Psoas muscle (tissue), 8 donors: ENCODE results near the gene S100A7. TPM values are rescaled to one million over a fixed set of nuclear protein-coding genes. Genes with fewer than 3 reads are reported as not detected.
"Not testable (repeated sequence)": the region's sequence is repeated elsewhere in the genome, so short reads cannot be mapped to it uniquely, and the experiment has no call there.

ENCODE experiments used
- ATAC-seq, 4 donors: fragments of 200-7000 bp; cut with Tn5 transposase; one replicate each; pipeline ENCODE4 v1.9.1; 2020; ENCODE audit warnings: moderate library complexity in 3 of 4, mild to moderate bottlenecking in 2 of 4
- DNase-seq, 2 donors: peaks; one replicate each; pipeline ENCODE4 v3.0.0-alpha.2; 2020
- H3K27ac ChIP-seq: fragments of 200-600 bp; one replicate; pipeline ENCODE4 v1.8.0; 2022
- H3K27me3 ChIP-seq, 3 donors: fragments of 200-600 bp in 1 of 3; one replicate each; pipeline versions ENCODE4 v1.6.1 to v1.8.0; 2013 to 2022; ENCODE audit warnings: low read length in 2 of 3, mild to moderate bottlenecking in 2 of 3, moderate library complexity in 1 of 3; ENCODE audit not compliant: insufficient read depth in 3 of 3
- H3K36me3 ChIP-seq, 2 donors: fragments of 200-600 bp in 1 of 2; one replicate each; pipeline versions ENCODE4 v1.6.1 to v1.8.0; 2013 to 2022; ENCODE audit warnings: low read depth in 1 of 2, mild to moderate bottlenecking in 1 of 2, moderate library complexity in 1 of 2; ENCODE audit not compliant: insufficient read depth in 1 of 2
- H3K4me1 ChIP-seq: fragments of 200-600 bp; one replicate; pipeline ENCODE4 v1.8.0; 2022
- H3K4me3 ChIP-seq: fragments of 200-600 bp; one replicate; pipeline ENCODE4 v1.8.0; 2022; ENCODE audit warnings: mild to moderate bottlenecking
- H3K9me3 ChIP-seq: fragments of 200-600 bp; one replicate; pipeline ENCODE4 v1.8.0; 2022
- WGBS, 3 donors: extraction: QIAGEN DNeasy Blood & Tissue Kit; methylation state at CpG; one replicate each; pipeline versions ENCODE4 v1.1.6 to v1.1.7; 2013; 5-methylcytosine and 5-hydroxymethylcytosine counted together
- intact Hi-C, 2 donors: fragments of 100-400 bp; cut with DNase I; formaldehyde crosslinking; loops; one replicate each; pipeline versions ENCODE4 v1.11.0 to v1.14.2; 2022
- polyA plus RNA-seq, 3 donors: library from polyadenylated mRNA; stranded (reverse); fragments of 200-250 nt; gene quantifications; one replicate each; pipeline ENCODE4 v1.2.3, GENCODE V29; 2013
- total RNA-seq, 4 donors: library from RNA; stranded (reverse); fragmentation: NEBNext Ultra II Directional in 2 of 4; extraction: Animal tissue kit (Norgen Biotek cat#: 25700) in 2 of 4; gene quantifications; one replicate each; pipeline versions ENCODE4 v1.2.1 to v1.2.4, GENCODE V29; 2021 to 2023
- TF ChIP-seq, protein P1 (sequence below): fragments of 200-600 bp; IDR thresholded peaks from one replicate; pipeline ENCODE4 v1.8.0; 2022; ENCODE audit warnings: antibody characterized with exemption
- donor health status: healthy with polysubstance abuse.
- donor health status: DM: no; HTN: no; CAD: no; lungs with moderate emphysema.
- donor health status: Bipolar disorder and iron deficiency.
- donor health status: healthy.
- donor health status: DM: yes; HTN: yes; CAD: no.
- donor health status: DM: no; HTN: no; CAD: no.
- donor health status: DM: no; HTN: no; CAD: no.
- donor health status: DM: yes; HTN: yes; CAD: no.

Gene S100A7
- total and polyA plus RNA-seq, 7 donors: 0.60 TPM; not detected in 6

DNA sequence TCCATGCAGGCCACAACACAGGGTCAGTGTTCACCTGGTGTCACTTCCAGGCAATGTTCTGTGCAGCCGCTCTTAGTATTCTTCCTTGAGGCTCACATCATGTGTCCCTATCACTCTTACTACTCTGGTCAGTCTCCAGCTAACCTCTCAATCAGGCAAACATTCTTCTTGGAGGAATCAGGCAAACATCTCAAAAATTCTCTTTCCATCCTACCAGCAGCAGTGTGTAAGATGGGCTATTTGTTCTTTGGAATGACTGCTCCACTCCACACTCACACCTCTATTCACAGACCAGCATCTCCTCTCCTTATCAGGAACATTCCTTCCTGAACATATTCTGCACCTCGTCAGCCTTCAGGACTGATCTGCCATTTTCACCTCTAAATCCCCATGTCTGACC is 40.1 kb downstream of the S100A7 start:
- Histone ChIP-seq H3K36me3 (no peaks in the 10 kb centered on the region), H3K4me1 (no peaks in the 10 kb centered on the region), H3K4me3 (no peak overlapping the region), H3K27ac (no peak overlapping the region), H3K9me3 (no peaks in the 10 kb centered on the region), H3K27me3 (peaks cover 0 to 10% (median 6%) of the 10 kb centered on the region in 3 donors)
- no peak for DNase-seq
- TF ChIP-seq, protein P1, sequence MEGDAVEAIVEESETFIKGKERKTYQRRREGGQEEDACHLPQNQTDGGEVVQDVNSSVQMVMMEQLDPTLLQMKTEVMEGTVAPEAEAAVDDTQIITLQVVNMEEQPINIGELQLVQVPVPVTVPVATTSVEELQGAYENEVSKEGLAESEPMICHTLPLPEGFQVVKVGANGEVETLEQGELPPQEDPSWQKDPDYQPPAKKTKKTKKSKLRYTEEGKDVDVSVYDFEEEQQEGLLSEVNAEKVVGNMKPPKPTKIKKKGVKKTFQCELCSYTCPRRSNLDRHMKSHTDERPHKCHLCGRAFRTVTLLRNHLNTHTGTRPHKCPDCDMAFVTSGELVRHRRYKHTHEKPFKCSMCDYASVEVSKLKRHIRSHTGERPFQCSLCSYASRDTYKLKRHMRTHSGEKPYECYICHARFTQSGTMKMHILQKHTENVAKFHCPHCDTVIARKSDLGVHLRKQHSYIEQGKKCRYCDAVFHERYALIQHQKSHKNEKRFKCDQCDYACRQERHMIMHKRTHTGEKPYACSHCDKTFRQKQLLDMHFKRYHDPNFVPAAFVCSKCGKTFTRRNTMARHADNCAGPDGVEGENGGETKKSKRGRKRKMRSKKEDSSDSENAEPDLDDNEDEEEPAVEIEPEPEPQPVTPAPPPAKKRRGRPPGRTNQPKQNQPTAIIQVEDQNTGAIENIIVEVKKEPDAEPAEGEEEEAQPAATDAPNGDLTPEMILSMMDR: no peak
- 68 to 78% (median 75%) methylated on average over 2 of the region's 2 CpGs for whole genome bisulfite sequencing, 3 donors
- intact Hi-C loops: no loop called here
- no peak for ATAC-seq

DNA sequence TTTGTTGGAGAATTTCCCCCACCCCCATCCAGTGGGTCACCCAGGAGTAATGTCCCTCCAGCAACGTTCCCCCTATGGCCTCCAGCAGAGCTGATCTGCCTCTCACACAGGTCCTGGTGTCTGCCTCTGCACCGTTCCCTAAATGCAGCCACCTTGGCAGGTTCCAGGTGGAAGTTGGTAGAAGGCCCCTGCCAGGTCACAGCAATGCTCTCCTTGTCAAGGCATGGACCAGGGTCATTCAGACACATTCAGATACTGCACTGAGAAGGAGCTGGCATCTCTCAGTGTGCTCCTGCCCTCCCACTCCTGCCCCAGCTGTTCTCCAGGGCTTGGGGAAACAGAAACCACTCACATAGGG is 41.0 kb downstream of the S100A7 start:
- DNase-seq, H3K9me3 ChIP-seq, ATAC-seq, H3K4me1 ChIP-seq, H3K27ac ChIP-seq, H3K4me3 ChIP-seq, H3K27me3 ChIP-seq, H3K36me3 ChIP-seq, intact Hi-C loops: not testable (repeated sequence)
- 26 to 44% (median 41%) methylated on average over 2 of the region's 2 CpGs for WGBS, 3 donors

DNA sequence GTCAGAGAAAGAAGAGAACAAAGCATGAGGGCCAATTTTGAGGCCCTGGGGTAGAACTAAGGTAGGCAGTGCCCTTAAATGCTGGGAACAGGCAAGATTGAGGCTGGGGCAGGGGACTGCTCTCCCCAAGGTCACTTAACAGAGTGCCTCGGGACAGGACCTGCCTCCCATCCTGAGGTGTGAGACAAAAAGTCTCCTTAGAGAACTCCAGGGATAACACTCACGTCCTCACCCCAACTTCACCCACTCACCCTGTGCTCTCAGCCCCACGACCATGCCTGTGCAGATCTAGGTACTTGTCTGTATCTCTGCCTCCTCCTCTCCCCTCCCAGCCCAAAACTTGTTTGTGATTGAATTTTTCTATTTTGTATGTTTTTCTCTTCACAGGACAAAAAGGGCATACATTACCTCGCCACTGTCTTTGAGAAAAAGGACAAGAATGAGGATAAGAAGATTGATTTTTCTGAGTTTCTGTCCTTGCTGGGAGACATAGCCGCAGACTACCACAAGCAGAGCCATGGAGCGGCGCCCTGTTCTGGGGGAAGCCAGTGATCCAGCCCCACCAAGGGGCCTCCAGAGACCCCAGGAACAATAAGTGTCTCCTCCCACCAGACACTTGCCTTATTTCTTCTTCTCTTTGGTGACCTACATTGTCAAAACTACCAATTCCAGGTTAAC is 41.6 kb downstream of the S100A7 start:
- H3K27me3 ChIP-seq, H3K4me1 ChIP-seq, H3K9me3 ChIP-seq, H3K36me3 ChIP-seq, H3K27ac ChIP-seq, DNase-seq, intact Hi-C loops, H3K4me3 ChIP-seq, ATAC-seq: not testable (repeated sequence)
- WGBS, 3 donors: 59 to 64% (median 62%) methylated on average over 7 of the region's 7 CpGs

DNA sequence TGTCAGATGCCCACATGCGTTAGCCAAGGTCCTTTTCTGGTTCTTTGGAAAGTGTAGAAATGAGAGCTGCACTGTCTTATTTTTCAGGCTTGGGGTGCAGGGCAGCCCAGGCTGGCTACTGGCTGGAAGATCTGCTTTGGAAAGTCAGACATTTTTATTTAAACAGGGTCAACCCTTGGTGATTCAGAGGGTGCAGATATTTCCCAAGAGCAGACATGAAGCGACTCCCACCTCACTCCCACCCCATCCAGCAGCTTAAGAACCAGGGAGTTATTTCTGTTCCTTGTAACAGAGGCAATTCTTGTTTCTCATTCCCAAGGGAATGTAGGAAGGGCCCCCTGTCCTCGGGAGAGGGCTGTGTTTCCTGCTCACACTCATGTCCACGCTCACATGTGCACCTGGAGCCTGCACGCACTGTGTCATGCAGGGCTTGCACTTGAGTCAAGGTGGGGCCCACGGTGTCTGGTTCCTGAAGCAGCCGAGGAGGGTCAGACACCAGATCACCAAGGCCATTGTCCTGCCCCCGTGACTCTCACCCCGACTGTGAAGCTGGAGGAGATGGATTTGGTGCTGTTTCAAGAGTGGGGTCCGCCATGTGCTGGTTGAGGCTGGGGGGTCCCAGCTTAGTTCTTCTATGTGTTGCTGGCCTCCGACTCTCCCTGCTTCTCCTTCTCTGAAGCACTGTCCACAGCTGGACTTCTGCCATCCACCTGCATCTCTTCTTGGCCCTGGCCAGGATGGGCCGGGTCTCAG is 43.1 kb downstream of the S100A7 start:
- no peaks in the 10 kb centered on the region for H3K36me3 ChIP-seq
- H3K4me3 ChIP-seq: no peak overlapping the region
- H3K4me1 ChIP-seq: no peaks in the 10 kb centered on the region
- DNase-seq (no peak), ATAC-seq (no peak)
- TF ChIP-seq, protein P1: no peak
- no peaks in the 10 kb centered on the region for H3K9me3 ChIP-seq
- 67 to 79% (median 69%) methylated on average over 12 of the region's 12 CpGs for WGBS, 3 donors
- intact Hi-C loops: no loop called here
- peaks cover 0 to 6% (median 0%) of the 10 kb centered on the region in 3 donors for H3K27me3 ChIP-seq
- no peak overlapping the region for H3K27ac ChIP-seq

DNA sequence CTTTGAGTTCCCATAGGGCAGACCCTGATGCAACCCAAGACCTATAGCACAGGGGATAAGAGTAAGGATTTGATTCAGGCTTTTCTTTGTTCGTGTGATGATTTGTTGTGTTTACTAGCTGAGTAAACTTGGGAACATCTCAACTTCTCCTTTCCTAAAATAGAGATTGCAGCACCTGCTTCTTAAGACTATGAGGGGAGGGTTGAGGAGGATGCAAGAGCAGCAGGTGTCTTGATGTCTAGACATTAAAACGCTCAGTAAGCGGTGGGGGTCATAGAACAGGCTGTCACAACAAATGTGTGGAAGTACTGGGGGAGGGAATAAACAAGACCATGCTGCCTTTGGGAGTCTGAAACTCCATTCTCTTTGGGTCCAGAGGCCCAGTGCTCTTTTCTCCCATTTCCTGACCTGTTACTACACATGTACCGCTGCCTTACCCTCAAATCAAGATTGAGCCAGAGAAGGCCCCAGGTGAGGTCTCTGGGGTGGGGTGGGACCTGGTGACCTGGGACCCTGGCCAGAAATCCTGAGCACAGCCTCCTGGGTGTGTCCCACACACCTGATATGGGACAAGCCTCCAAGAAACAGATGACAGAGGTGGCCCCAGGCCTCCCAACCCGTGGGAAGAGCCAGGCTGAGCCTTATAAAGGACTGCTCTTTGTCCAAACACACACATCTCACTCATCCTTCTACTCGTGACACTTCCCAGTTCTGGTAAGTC is 44.4 kb downstream of the S100A7 start, which contains the start of gene S100A7A:
TSS of gene S100A7A (plus strand) at position 671 of the 721 bp plus-strand sequence. CDS start 1,563 bp downstream, outside the sequence.
- H3K27ac ChIP-seq: no peak within 1 kb of the TSS
- no peak within 1 kb of the TSS for H3K4me3 ChIP-seq
- peaks cover 0 to 6% (median 0%) of the 10 kb centered on the region in 3 donors for H3K27me3 ChIP-seq
- no peaks in the 10 kb centered on the region for H3K4me1 ChIP-seq
- no peaks in the 10 kb centered on the region for H3K36me3 ChIP-seq
- no peaks in the 10 kb centered on the region for H3K9me3 ChIP-seq
- 60 to 67% (median 60%) methylated on average over 6 of the region's 6 CpGs for WGBS, 3 donors
- DNase-seq (no peak), ATAC-seq (no peak)
- TF ChIP-seq, protein P1: no peak
- intact Hi-C loops: no loop called here

DNA sequence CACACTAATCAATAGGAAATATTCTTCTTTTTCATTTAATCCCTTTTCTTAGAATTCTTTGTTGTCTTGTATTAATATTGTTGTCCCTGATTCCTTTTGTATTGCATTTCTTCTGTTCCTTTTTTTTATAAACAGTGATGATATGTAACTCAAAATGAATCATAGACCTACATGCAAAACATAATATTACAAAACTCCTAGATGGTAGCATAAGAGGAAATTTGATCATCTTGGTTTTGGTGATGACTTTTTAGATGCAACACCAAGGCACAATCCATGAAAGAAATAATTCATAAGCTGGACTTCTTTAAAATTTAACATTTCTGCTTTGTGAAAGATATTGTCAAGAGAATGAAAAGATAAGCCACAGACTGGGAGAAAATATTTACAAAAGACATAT is 46.5 kb downstream of the S100A7 start:
- H3K27me3 ChIP-seq, H3K4me1 ChIP-seq, H3K4me3 ChIP-seq, H3K36me3 ChIP-seq, ATAC-seq, H3K9me3 ChIP-seq, intact Hi-C loops, H3K27ac ChIP-seq, DNase-seq: not testable (repeated sequence)
